Measurements from ENCODE around the gene SLC6A11. TPM values are rescaled to one million over a fixed set of nuclear protein-coding genes. Genes with fewer than 3 reads are reported as not detected.

Gene SLC6A11
- total and polyA plus RNA-seq, 2 donors (not counting 3 experiments of a cell fraction or from before 2014, with no cell fraction given): not detected

GRCh38 chr3:10783360-10784351, 32.4 kb upstream of the SLC6A11 start:
- DNase-seq (ENCODE audit: low read depth, low spot score): peak; percentile 33

More at GRCh38 chr3:10783360-10784351, 32.4 kb upstream of the SLC6A11 start:
- no TSS peak for BruUV-seq (replicated peaks)
- no peak overlapping the region for H3K9ac ChIP-seq (replicated peaks; ENCODE audit: extremely low read depth, insufficient read depth, low read length)
- H3K79me2 ChIP-seq (ENCODE audit: control insufficient read depth, insufficient read depth, low read length): no peaks in the 10 kb centered on the region
- intact Hi-C loops (cut with micrococcal nuclease) (loop anchor here (1.0 kb wide), 1 partner anchor 25 kb away; no protein-coding TSS in a partner anchor), dilution Hi-C loops (cut with MboI; ENCODE audit: extremely low pct_ligation_motif_present, low sequenced_read_pairs) (no loop called here)
- no peaks in the 10 kb centered on the region for H3K9me1 ChIP-seq (replicated peaks; ENCODE audit: control insufficient read depth, extremely low read depth, insufficient read depth, low read length)
- peaks cover 3% of the 10 kb centered on the region for H3K4me1 ChIP-seq (ENCODE audit: control insufficient read depth, extremely low read depth, insufficient read depth, low read length)
- CTCF ChIA-PET: interaction anchor here (0.7 to 2.9 kb wide), 6 partner anchors 11 to 45 kb away, joined by 3 to 16 read pairs (median 5); no protein-coding TSS in a partner anchor
- no peak overlapping the region for H2AFZ ChIP-seq (ENCODE audit: low read depth, low read length)
- no peak overlapping the region for H3K4me2 ChIP-seq (ENCODE audit: insufficient read depth, low read length)
- H3K4me3 ChIP-seq (replicated peaks in 1 of 3; ENCODE audit: insufficient read depth in 1 of 3, low read depth in 1 of 3, low read length in 3 of 3): no peak overlapping the region
- H3K27ac ChIP-seq (ENCODE audit: insufficient read depth, low read depth, low read length): no peak overlapping the region
- no peaks in the 10 kb centered on the region for H4K20me1 ChIP-seq (replicated peaks; ENCODE audit: control insufficient read depth, extremely low read depth, insufficient read depth, low read length)
- POLR2A ChIA-PET: no interaction called here
- no peaks in the 10 kb centered on the region for H3K27me3 ChIP-seq (ENCODE audit: control insufficient read depth in 2 of 2, insufficient read depth in 2 of 2, low read length in 2 of 2)
- H3K36me3 ChIP-seq (ENCODE audit: control insufficient read depth in 2 of 2, extremely low read depth in 1 of 2, insufficient read depth in 2 of 2, low read length in 2 of 2): no peaks in the 10 kb centered on the region
- H3K9me3 ChIP-seq (replicated peaks; ENCODE audit: control insufficient read depth, insufficient read depth, low read length): no peaks in the 10 kb centered on the region
- peak; percentile 84 for FAIRE-seq
- TF ChIP-seq FOS (IDR thresholded peaks at IDR 0.05; ENCODE audit: borderline replicate concordance, insufficient read depth, low read length) (peak; percentile 25), MAX (IDR thresholded peaks at IDR 0.05; ENCODE audit: insufficient read depth, insufficient read length) (no peak), CTCF (IDR thresholded peaks at IDR 0.05; ENCODE audit: extremely low read depth in 1 of 2, insufficient read depth in 1 of 2, low read depth in 1 of 2, low read length in 2 of 2) (peak; percentile 61 to 72), POLR2AphosphoS5 (IDR thresholded peaks at IDR 0.05; ENCODE audit: insufficient read depth, low read depth, low read length) (no peak)
